Stimulated activated naive CD8-positive, alpha-beta T cell treated with anti-CD3 and anti-CD28 coated beads, Interleukin-15, Interleukin-2, amounts not matched to agents 100 ng/mL and 50 ng/mL, for 24 hours (primary cell): Measurements from ENCODE around the gene CABCOCO1.

Experiments
- H3K27ac Mint-ChIP-seq: one replicate; pipeline ENCODE4 v1.8.0; 2021; ENCODE audit warnings: mild to moderate bottlenecking, mixed read lengths
- H3K27me3 Mint-ChIP-seq: one replicate; pipeline ENCODE4 v1.8.0; 2021; ENCODE audit warnings: mixed read lengths
- H3K36me3 Mint-ChIP-seq: one replicate; pipeline ENCODE4 v1.8.0; 2021; ENCODE audit warnings: low read depth, mixed read lengths
- H3K4me1 Mint-ChIP-seq: one replicate; pipeline ENCODE4 v1.8.0; 2021; ENCODE audit warnings: low read depth, mixed read lengths
- H3K4me3 Mint-ChIP-seq: one replicate; pipeline ENCODE4 v1.8.0; 2021; ENCODE audit warnings: mild to moderate bottlenecking, mixed read lengths
- H3K9me3 Mint-ChIP-seq: one replicate; pipeline ENCODE4 v1.8.0; 2021; ENCODE audit warnings: mixed read lengths

CABCOCO1 gene

GRCh38 chr10:61812920-61813319 lies 150.2 kb downstream of the CABCOCO1 start:
- Mint-ChIP-seq H3K4me1 (peaks cover 7% of the 10 kb centered on the region), H3K27ac (no peak overlapping the region), H3K27me3 (peaks cover 9% of the 10 kb centered on the region), H3K36me3 (no peaks in the 10 kb centered on the region), H3K9me3 (no peaks in the 10 kb centered on the region), H3K4me3 (no peak overlapping the region)

DNA sequence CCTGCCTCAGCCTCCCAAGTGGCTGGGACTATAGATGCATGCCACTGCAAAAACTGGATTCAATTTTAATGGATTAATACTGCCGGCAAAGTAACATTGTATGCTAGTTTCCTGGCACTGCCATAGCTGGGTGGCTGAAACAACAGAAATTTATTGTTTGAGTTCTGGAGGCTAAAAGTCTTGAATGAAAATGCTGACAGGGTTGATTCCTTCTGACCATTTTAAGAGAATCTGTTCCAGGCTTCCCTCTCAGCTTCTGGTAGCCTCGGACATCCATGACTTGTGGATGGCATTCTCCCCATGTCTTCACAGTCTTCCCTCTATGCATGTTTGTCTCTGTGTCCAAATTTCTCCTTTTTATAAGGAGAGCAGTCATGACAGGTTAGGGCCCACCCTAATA lies 151.4 kb downstream of the CABCOCO1 start:
- peaks cover 8% of the 10 kb centered on the region for H3K27me3 Mint-ChIP-seq
- no peak overlapping the region for H3K4me3 Mint-ChIP-seq
- no peak overlapping the region for H3K27ac Mint-ChIP-seq
- H3K36me3 Mint-ChIP-seq = no peaks in the 10 kb centered on the region
- peaks cover 7% of the 10 kb centered on the region for H3K4me1 Mint-ChIP-seq
- H3K9me3 Mint-ChIP-seq = no peaks in the 10 kb centered on the region

- Mint-ChIP-seq H3K27ac (no peak overlapping the region), H3K36me3 (no peaks in the 10 kb centered on the region), H3K9me3 (no peaks in the 10 kb centered on the region), H3K27me3 (no peaks in the 10 kb centered on the region), H3K4me1 (peaks cover 7% of the 10 kb centered on the region), H3K4me3 (no peak overlapping the region)
Measured at GRCh38 chr10:61815496-61815895, 152.8 kb downstream of the CABCOCO1 start.
